ENCODE results near the gene GUF1. TPM values are rescaled to one million over a fixed set of nuclear protein-coding genes. Genes with fewer than 3 reads are reported as not detected.
A peak's percentile ranks its signal among the peaks of the same experiment; 100 is the strongest.

Gene GUF1
- total and polyA plus RNA-seq, 2 of the 13 experiments (the other 11 are each of a cell fraction or from before 2014, with no cell fraction given), result 10.3 to 24.6 TPM

GRCh38 chr4:44726038-44726871, 48.0 kb downstream of the GUF1 start, which contains the start of gene GNPDA2 (continued):
- TF ChIP-seq NFAT5 (CRISPR knock-in tag; IDR thresholded peaks at IDR 0.05) (peak; percentile 79; the same call in 1 of the 2 replicates), ZNF138 (CRISPR knock-in tag; IDR thresholded peaks at IDR 0.05; ENCODE audit: low read depth) (0 out of 2 replicates have a peak, but pooled peaks have one; percentile 47), ZNF775 (CRISPR knock-in tag; IDR thresholded peaks at IDR 0.05; ENCODE audit: borderline replicate concordance) (0 out of 2 replicates have a peak, but pooled peaks have one; percentile 56), ELF1 (CRISPR knock-in tag; IDR thresholded peaks at IDR 0.05) (peak; percentile 78), HNRNPH1 (optimal IDR thresholded peaks at IDR 0.05; ENCODE audit: low read depth, low read length) (no peak), DR1 (CRISPR knock-in tag; IDR thresholded peaks at IDR 0.05) (peak; percentile 90), HES4 (CRISPR knock-in tag; IDR thresholded peaks at IDR 0.05; ENCODE audit: borderline replicate concordance) (0 out of 2 replicates have a peak, but pooled peaks have one; percentile 39), ZBTB38 (CRISPR knock-in tag; IDR thresholded peaks at IDR 0.05) (0 out of 2 replicates have a peak, but pooled peaks have one; percentile 39), FOXC1 (CRISPR knock-in tag; IDR thresholded peaks at IDR 0.05; ENCODE audit: borderline replicate concordance) (0 out of 2 replicates have a peak, but pooled peaks have one; percentile 12), PHF21A (CRISPR knock-in tag; IDR thresholded peaks at IDR 0.05) (peak; percentile 60; the same call in 1 of the 2 replicates), SKI (IDR thresholded peaks at IDR 0.05; ENCODE audit: partially characterized antibody) (no peak), ZKSCAN1 (IDR thresholded peaks at IDR 0.05; ENCODE audit: low read length) (no peak), SOX13 (IDR thresholded peaks at IDR 0.05) (no peak), SOX13 (CRISPR knock-in tag; conservative IDR thresholded peaks at IDR 0.05 in 1 of 2, IDR thresholded peaks at IDR 0.05 in 1 of 2) (no peak; a peak in 1 of 4 replicates), NAIF1 (CRISPR knock-in tag; IDR thresholded peaks at IDR 0.05; ENCODE audit: borderline replicate concordance) (0 out of 2 replicates have a peak, but pooled peaks have one; percentile 37), POLR2AphosphoS5 (IDR thresholded peaks at IDR 0.05; ENCODE audit: low read depth, low read length) (peak; percentile 83)
- TF ChIP-seq, protein P1, sequence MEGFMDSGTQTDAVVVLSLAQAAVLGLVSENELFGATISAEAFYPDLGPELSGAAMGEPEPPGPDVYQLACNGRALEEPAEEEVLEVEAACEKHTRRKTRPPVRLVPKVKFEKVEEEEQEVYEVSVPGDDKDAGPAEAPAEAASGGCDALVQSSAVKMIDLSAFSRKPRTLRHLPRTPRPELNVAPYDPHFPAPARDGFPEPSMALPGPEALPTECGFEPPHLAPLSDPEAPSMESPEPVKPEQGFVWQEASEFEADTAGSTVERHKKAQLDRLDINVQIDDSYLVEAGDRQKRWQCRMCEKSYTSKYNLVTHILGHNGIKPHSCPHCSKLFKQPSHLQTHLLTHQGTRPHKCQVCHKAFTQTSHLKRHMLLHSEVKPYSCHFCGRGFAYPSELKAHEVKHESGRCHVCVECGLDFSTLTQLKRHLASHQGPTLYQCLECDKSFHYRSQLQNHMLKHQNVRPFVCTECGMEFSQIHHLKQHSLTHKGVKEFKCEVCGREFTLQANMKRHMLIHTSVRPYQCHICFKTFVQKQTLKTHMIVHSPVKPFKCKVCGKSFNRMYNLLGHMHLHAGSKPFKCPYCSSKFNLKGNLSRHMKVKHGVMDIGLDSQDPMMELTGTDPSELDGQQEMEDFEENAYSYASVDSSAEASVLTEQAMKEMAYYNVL (CRISPR knock-in tag; IDR thresholded peaks at IDR 0.05; ENCODE audit: borderline replicate concordance), result no peak; the same call in 1 of the 2 replicates
- TF ChIP-seq, protein P2, sequence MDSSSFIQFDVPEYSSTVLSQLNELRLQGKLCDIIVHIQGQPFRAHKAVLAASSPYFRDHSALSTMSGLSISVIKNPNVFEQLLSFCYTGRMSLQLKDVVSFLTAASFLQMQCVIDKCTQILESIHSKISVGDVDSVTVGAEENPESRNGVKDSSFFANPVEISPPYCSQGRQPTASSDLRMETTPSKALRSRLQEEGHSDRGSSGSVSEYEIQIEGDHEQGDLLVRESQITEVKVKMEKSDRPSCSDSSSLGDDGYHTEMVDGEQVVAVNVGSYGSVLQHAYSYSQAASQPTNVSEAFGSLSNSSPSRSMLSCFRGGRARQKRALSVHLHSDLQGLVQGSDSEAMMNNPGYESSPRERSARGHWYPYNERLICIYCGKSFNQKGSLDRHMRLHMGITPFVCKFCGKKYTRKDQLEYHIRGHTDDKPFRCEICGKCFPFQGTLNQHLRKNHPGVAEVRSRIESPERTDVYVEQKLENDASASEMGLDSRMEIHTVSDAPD (CRISPR knock-in tag; IDR thresholded peaks at IDR 0.05), result no peak; the same call in 1 of the 2 replicates

Measured in HepG2 (cell line).